ENCODE data around the gene NUTM2B. TPM values are rescaled to one million over a fixed set of nuclear protein-coding genes. Genes with fewer than 3 reads are reported as not detected.

Gene NUTM2B, protein sequence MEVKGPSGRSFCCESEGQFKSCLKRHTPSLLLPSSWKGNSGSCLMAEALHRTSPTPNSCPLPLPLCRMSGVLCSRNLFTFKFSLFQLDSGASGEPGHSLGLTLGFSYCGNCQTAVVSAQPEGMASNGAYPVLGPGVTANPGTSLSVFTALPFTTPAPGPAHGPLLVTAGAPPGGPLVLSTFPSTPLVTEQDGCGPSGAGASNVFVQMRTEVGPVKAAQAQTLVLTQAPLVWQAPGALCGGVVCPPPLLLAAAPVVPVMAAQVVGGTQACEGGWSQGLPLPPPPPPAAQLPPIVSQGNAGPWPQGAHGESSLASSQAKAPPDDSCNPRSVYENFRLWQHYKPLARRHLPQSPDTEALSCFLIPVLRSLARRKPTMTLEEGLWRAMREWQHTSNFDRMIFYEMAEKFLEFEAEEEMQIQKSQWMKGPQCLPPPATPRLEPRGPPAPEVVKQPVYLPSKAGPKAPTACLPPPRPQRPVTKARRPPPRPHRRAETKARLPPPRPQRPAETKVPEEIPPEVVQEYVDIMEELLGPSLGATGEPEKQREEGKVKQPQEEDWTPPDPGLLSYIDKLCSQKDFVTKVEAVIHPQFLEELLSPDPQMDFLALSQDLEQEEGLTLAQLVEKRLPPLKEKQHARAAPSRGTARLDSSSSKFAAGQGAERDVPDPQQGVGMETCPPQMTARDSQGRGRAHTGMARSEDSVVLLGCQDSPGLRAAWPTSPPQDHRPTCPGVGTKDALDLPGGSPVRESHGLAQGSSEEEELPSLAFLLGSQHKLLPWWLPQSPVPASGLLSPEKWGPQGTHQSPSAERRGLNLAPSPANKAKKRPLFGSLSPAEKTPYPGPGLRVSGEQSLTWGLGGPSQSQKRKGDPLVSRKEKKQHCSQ
- total RNA-seq = 0.16 and 0.52 TPM in 2 replicates

GRCh38 chr10:79702927-79703326, at the start of gene NUTM2B:
TSS of gene NUTM2B (plus strand) at chr10:79703227. CDS start at chr10:79703610, 383 bp downstream.

Other genes starting within 250 kb of the NUTM2B start
- 0.09 and 0.32 TPM in 2 replicates for gene EIF5AL1, start 190.7 kb upstream of the NUTM2B start, total RNA-seq
- gene SFTPA2, start 142.8 kb upstream of the NUTM2B start, total RNA-seq = not detected in 2 replicates
- gene SFTPA1, start 92.3 kb upstream of the NUTM2B start, total RNA-seq = not detected in 2 replicates
- gene NUTM2E, start 123.5 kb downstream of the NUTM2B start, total RNA-seq = not detected in 2 replicates
- gene SFTPD, start 245.9 kb downstream of the NUTM2B start, total RNA-seq = not detected in 2 replicates